ENCODE results near the gene CLEC2D. TPM values are rescaled to one million over a fixed set of nuclear protein-coding genes. Genes with fewer than 3 reads are reported as not detected.

CLEC2D gene
- total and polyA plus RNA-seq, 2 donors (not counting 1 experiment from before 2014, with no cell fraction given) = 2.5 to 5.1 TPM

DNA sequence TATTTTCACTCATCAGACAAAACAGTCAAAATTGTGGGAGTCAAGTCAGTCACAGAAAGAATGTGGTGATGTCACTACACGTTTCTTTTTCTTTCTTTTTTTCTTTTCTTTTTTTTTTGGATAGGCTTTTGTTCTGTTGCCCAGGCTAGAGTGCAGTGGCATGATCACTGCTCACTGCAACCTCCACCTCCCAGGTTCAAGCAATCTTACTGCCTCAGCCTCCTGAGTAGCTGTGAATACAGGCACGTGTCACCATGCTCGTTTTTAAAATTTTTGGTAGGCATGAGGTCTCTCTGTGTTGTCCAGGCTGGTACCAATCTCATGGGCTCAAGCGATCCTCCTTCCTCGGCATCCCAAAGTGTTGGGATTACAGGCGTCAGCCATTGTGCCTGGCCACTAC, 61.1 kb downstream of the CLEC2D start:
- Histone ChIP-seq H3K79me2 (ENCODE audit: control insufficient read depth, insufficient read depth, low read length) (no peaks in the 10 kb centered on the region), H4K20me1 (ENCODE audit: control insufficient read depth, extremely low read depth, insufficient read depth, low read length) (no peaks in the 10 kb centered on the region), H3K9me3 (ENCODE audit: control insufficient read depth, insufficient read depth, low read depth, low read length) (no peaks in the 10 kb centered on the region), H3K36me3 (ENCODE audit: control insufficient read depth, insufficient read depth, low read length) (no peaks in the 10 kb centered on the region), H3K27me3 (ENCODE audit: control insufficient read depth, insufficient read depth, low read length) (no peaks in the 10 kb centered on the region), H3K4me3 (replicated peaks in 1 of 4; ENCODE audit: control extremely low read depth in 1 of 4, insufficient read depth in 1 of 4, low read depth in 3 of 4, low read length in 4 of 4) (no peak overlapping the region), H3K4me1 (ENCODE audit: control insufficient read depth, extremely low read depth, insufficient read depth, low read length) (no peaks in the 10 kb centered on the region), H2AFZ (ENCODE audit: low read length) (no peak overlapping the region), H3K27ac (ENCODE audit: insufficient read depth, low read length) (no peak overlapping the region), H3K9ac (ENCODE audit: insufficient read depth, low read length) (no peak overlapping the region), H3K4me2 (ENCODE audit: extremely low read depth, insufficient read depth, low read length) (no peak overlapping the region)
- TF ChIP-seq EZH2 (IDR thresholded peaks at IDR 0.05; ENCODE audit: low read length, missing control alignments) = no peak
- TF ChIP-seq, protein P1, sequence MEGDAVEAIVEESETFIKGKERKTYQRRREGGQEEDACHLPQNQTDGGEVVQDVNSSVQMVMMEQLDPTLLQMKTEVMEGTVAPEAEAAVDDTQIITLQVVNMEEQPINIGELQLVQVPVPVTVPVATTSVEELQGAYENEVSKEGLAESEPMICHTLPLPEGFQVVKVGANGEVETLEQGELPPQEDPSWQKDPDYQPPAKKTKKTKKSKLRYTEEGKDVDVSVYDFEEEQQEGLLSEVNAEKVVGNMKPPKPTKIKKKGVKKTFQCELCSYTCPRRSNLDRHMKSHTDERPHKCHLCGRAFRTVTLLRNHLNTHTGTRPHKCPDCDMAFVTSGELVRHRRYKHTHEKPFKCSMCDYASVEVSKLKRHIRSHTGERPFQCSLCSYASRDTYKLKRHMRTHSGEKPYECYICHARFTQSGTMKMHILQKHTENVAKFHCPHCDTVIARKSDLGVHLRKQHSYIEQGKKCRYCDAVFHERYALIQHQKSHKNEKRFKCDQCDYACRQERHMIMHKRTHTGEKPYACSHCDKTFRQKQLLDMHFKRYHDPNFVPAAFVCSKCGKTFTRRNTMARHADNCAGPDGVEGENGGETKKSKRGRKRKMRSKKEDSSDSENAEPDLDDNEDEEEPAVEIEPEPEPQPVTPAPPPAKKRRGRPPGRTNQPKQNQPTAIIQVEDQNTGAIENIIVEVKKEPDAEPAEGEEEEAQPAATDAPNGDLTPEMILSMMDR (conservative IDR thresholded peaks at IDR 0.05 in 1 of 2, IDR thresholded peaks at IDR 0.05 in 1 of 2; ENCODE audit: low read depth in 1 of 2, low read length in 2 of 2) = no peak
- no peak for DNase-seq (ENCODE audit: low read depth in 2 of 2)

DNA sequence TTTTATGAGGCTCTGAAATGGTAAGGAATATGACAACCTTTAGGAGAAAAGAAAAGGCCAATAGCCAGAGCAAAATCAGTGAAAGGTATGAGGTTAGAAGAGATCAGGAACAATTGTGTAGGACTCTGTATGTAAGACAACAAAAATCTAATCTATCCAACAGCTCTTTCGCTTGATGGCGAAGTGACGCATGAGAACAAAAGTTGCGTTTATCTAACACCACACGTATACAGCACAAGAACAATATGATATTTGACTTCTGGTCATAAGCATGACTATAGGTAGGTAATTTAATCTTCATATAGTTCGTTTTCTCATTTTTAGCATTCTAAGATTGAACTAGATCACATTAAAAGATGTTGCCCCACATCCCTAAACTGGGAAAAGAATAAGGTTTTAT, 61.9 kb downstream of the CLEC2D start:
- Histone ChIP-seq H4K20me1 (ENCODE audit: control insufficient read depth, extremely low read depth, insufficient read depth, low read length) (no peaks in the 10 kb centered on the region), H3K79me2 (ENCODE audit: control insufficient read depth, insufficient read depth, low read length) (no peaks in the 10 kb centered on the region), H3K36me3 (ENCODE audit: control insufficient read depth, insufficient read depth, low read length) (no peaks in the 10 kb centered on the region), H3K4me1 (ENCODE audit: control insufficient read depth, extremely low read depth, insufficient read depth, low read length) (no peaks in the 10 kb centered on the region), H3K9ac (ENCODE audit: insufficient read depth, low read length) (no peak overlapping the region), H2AFZ (ENCODE audit: low read length) (no peak overlapping the region), H3K27ac (ENCODE audit: insufficient read depth, low read length) (no peak overlapping the region), H3K27me3 (ENCODE audit: control insufficient read depth, insufficient read depth, low read length) (no peaks in the 10 kb centered on the region), H3K4me2 (ENCODE audit: extremely low read depth, insufficient read depth, low read length) (no peak overlapping the region), H3K4me3 (replicated peaks in 1 of 4; ENCODE audit: control extremely low read depth in 1 of 4, insufficient read depth in 1 of 4, low read depth in 3 of 4, low read length in 4 of 4) (no peak overlapping the region), H3K9me3 (ENCODE audit: control insufficient read depth, insufficient read depth, low read depth, low read length) (no peaks in the 10 kb centered on the region)
- TF ChIP-seq, protein P1 (conservative IDR thresholded peaks at IDR 0.05 in 1 of 2, IDR thresholded peaks at IDR 0.05 in 1 of 2; ENCODE audit: low read depth in 1 of 2, low read length in 2 of 2) = no peak
- no peak for TF ChIP-seq EZH2 (IDR thresholded peaks at IDR 0.05; ENCODE audit: low read length, missing control alignments)
- DNase-seq (ENCODE audit: low read depth in 2 of 2) = no peak

DNA sequence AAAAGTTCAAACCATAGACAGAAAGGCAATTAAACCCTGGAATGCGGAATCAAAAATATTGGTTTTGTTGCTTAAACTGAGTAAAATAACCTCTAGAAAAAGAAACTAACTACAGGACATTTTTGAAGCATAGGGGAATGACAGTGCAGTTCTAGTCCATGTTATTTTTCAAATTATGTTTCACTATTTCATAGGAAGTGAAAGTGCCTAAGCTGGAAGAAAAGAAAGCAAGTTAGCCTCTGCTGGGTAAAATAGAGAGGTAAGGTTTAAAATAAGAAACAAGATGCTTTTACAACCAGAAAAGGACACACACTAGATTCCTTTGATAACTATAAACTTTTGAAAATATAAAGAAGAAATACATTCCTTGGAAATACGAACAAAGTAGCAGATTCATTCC, 62.3 kb downstream of the CLEC2D start:
- Histone ChIP-seq H3K9ac (ENCODE audit: insufficient read depth, low read length) (no peak overlapping the region), H2AFZ (ENCODE audit: low read length) (no peak overlapping the region), H3K4me3 (replicated peaks in 1 of 4; ENCODE audit: control extremely low read depth in 1 of 4, insufficient read depth in 1 of 4, low read depth in 3 of 4, low read length in 4 of 4) (no peak overlapping the region), H4K20me1 (ENCODE audit: control insufficient read depth, extremely low read depth, insufficient read depth, low read length) (no peaks in the 10 kb centered on the region), H3K79me2 (ENCODE audit: control insufficient read depth, insufficient read depth, low read length) (no peaks in the 10 kb centered on the region), H3K27ac (ENCODE audit: insufficient read depth, low read length) (no peak overlapping the region), H3K27me3 (ENCODE audit: control insufficient read depth, insufficient read depth, low read length) (no peaks in the 10 kb centered on the region), H3K9me3 (ENCODE audit: control insufficient read depth, insufficient read depth, low read depth, low read length) (no peaks in the 10 kb centered on the region), H3K36me3 (ENCODE audit: control insufficient read depth, insufficient read depth, low read length) (no peaks in the 10 kb centered on the region), H3K4me1 (ENCODE audit: control insufficient read depth, extremely low read depth, insufficient read depth, low read length) (no peaks in the 10 kb centered on the region), H3K4me2 (ENCODE audit: extremely low read depth, insufficient read depth, low read length) (no peak overlapping the region)
- TF ChIP-seq, protein P1 (conservative IDR thresholded peaks at IDR 0.05 in 1 of 2, IDR thresholded peaks at IDR 0.05 in 1 of 2; ENCODE audit: low read depth in 1 of 2, low read length in 2 of 2) = no peak
- no peak for TF ChIP-seq EZH2 (IDR thresholded peaks at IDR 0.05; ENCODE audit: low read length, missing control alignments)
- no peak for DNase-seq (ENCODE audit: low read depth in 2 of 2)

Measured in fibroblast of lung (primary cell).